Stimulated activated CD4-positive, alpha-beta T cell treated with anti-CD3 and anti-CD28 coated beads, Interleukin-12 subunit alpha, Interleukin-12 subunit beta, amount 100 ng/mL, for 48 hours (primary cell): ENCODE data around the gene VHLL.
"Not testable (repeated sequence)": the region's sequence is repeated elsewhere in the genome, so short reads cannot be mapped to it uniquely, and the experiment has no call there.

ENCODE experiments used
- DNase-seq, 3 donors: peaks; one replicate each; pipeline ENCODE4 v3.0.0-alpha.2; 2020; ENCODE audit warnings: low read depth in 2 of 3, low spot score in 1 of 3

Gene VHLL

DNA sequence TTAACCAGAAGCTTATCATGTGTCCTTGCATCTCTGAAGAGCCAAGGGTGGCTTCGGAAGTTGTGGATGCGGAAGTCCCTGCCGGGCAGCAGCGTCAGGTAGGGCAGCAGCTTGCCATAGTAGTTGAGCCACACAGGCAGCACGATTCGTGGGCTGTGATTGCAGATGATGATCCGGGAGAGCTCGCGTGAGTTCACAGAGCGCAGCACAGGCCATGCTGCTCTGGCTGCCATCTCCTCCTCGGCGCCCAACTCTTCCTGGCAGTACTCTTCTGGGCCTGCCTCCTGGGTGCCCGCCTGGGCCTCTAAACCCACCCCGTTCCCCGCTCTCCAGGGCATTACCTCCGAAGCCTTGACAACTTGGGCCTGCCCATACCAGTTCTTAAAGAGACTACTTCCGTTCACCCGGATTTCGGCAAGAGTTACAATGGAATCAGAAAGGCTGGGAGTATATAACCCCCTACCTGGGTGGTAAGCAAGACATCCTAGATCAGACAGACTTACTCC, at the start of gene VHLL:
Gene VHLL (minus strand): TSS at position 456 of the 506 bp plus-strand sequence. CDS start 118 bp downstream, at position 338.
- DNase-seq = no peak

GRCh38 chr1:156347331-156347730, 48.2 kb upstream of the VHLL start:
- DNase-seq = no peak

DNA sequence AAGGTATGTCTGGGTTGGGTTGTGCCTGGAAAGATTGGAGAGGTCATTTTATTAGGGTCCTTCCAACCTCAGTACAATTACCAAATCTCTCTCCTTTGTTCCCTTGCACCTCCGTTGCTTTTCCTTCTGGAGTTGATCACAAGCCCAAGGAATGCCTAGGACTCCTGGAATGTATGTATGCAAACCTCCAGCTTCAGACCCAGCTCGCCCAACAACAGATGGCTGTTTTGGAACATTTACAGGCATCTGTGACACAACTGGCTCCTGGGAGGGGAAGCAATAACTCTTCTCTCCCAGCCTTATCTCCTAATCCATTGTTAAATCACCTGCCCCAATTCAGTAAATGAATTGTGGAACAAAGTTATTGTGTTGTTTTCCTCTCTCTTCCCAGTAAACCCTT, 47.5 kb upstream of the VHLL start:
- DNase-seq = no peak

GRCh38 chr1:156346035-156346434, 46.9 kb upstream of the VHLL start:
- not testable (repeated sequence) for DNase-seq

DNA sequence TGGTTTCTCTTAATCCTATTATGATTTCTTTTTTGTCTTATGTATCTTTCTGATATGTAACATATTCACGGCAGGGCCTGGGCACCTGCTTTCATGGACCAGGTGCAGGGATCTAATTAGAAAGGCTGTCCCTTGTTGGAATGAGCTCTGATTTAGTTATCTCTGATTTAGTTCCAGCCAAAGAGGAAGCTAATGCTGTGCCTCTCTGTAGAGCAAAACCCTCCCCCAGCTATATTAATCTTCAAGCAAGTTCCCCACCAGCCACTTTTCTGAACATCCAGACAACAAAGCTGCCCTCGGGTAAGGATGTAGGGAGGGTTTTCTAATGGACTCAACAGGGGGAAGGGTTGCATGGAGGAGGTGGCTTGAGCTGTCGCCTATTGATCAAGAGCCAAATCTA, 45.3 kb upstream of the VHLL start:
- no peak for DNase-seq

DNA sequence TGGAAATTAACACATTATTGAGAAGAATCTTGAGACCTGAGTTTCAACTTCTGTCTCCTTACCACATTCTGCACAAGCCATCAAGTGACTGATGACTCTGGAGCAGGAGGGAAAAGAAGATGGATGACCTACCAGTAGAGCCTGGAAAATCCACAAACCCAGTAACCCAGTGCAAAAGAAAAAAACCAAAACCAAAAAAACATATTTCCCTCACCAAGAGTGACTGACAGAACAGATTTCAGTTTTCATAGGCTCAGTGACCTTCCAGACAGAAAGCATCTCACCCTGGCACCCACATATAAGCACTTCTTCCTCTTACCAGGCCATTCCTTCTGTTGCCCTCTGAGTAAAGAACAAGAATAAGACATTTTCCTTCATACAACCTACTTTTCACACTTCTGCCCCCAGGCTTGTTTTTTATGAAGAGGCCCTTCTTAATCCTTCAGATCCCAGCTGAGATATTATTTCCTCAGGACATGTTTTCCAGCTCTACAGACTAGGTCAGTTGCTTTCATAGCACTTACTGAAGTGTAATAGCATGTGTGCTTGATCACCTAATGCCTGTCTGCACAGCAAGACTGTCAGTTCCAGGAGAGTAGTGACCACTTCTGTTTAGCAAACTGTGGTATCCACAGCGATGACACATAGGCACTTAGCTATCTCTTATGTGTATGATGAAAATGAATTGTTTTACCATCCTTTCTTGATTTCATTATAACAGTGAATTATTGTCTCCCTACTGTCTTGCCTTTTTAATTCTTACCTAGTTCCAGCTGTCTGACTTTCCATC, 43.3 kb upstream of the VHLL start:
- DNase-seq = no peak

GRCh38 chr1:156338180-156338976, 39.3 kb upstream of the VHLL start, which contains the start of the genes CCT3 and TSACC:
TSS of gene CCT3 (minus strand) at chr1:156338292. CDS start at chr1:156338184, 108 bp downstream.
TSS of gene TSACC (plus strand) at chr1:156338526. CDS start at chr1:156339758, 1,232 bp downstream.
- DNase-seq = peak; percentile 98 to 100 (median 99)

GRCh38 chr1:156337888-156338179, 38.7 kb upstream of the VHLL start:
- no peak for DNase-seq

DNA sequence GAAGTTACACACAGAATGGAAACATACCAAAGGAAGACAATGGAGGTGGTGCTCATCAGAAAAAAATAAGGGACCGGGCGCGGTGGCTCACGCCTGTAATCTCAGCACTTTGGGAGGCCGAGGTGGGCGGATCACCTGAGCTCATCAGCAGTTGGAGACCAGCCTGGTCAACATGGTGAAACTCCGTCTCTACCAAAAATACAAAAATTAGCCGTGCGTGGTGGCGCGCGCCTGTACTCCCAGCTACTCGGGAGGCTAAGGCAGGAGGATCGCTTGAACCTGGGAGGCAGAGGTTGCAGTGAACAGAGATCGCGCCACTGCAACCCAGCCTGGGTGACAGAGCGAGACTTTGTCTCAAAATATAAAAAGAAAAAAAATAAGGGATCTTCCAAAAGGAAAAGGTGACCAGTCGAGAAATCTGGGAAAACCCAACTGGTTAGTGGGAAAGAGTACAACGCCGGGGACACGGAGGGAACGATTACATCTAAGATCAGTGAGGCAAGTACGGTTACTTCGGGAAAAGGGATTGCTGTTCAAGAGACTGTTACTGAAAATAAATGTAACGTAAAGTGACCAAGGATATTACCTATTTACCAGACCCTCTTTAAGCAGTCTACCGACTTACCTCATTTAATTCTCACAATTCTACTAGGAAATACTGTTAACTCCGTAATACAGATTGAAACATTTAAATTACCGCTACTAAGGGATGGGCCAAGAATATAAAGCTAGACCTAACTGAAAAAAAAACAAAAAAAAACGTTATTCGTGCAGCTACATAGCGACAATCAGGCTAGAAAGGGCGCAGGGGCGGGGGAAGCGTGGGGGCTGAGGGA, 38.2 kb upstream of the VHLL start:
- DNase-seq = no peak

DNA sequence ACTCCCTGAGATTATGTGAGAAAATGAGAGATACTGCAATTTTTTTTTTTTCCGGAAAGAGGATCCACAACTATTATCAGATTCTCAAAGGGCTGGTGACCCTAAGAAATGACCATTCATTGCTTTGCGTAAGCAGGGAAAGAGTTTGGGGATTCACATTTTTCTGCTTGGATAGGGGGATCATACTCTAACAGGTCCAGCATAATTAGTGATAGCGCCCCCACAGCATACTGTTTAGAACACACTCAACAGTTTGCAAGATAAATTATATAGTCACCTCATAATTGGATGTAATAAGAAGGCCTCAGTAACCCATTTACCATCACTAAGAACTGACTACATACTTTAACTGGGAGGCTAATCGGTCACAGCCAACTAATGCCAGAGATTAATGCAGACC, 37.1 kb upstream of the VHLL start:
- no peak for DNase-seq

DNA sequence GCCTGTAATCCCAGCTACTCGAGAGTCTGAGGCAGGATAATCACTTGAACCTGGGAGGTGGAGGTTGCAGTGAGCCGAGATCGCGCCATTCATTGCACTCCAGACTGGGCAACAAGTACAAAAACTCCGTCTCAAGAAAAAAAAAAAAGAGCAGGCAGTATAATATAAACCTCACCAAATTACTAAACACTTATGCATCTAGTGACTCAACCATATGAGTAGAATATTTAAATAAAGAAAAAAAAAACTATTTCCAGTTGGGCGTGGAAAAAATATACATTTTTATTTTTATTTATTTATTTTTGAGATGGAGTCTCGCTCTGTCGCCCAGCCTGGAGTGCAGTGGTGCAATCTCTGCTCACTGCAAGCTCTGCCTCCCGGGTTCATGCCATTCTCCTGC, 24.1 kb upstream of the VHLL start:
- DNase-seq = not testable (repeated sequence)

- DNase-seq = no peak
Observed at GRCh38 chr1:156320560-156320959, 21.5 kb upstream of the VHLL start.

- peak in 1 of 3 donors; percentile 28 for DNase-seq
Observed at GRCh38 chr1:156319664-156320063, 20.6 kb upstream of the VHLL start.

GRCh38 chr1:156316909-156317308, 17.8 kb upstream of the VHLL start:
- no peak for DNase-seq

- DNase-seq = no peak
Observed at GRCh38 chr1:156310962-156311361, 11.9 kb upstream of the VHLL start.

- no peak for DNase-seq
Observed at GRCh38 chr1:156308078-156308477, 9.0 kb upstream of the VHLL start.

DNA sequence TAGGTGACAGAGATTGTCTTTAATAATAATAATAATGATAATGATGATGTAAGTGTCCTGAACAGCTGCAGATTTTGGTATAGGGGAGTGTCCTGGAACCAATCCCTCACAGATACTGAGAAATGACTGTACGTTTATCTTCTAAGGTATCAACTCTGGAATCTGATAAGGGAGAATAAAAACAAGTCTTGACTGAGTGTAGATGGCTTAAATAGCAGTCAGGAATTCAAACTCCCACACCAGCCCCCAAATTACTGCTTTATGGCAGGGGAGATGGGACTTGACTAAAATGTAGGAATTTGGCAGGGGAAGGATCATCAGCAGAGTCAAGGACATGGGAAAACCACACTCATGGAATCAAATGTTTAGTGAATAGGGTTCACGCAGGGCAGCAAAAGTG, 6.1 kb upstream of the VHLL start:
- DNase-seq = no peak

GRCh38 chr1:156303241-156303640, 4.1 kb upstream of the VHLL start:
- DNase-seq = no peak

- DNase-seq = peak; percentile 21 to 47 (median 43)
Observed at GRCh38 chr1:156295391-156295947, 3.6 kb downstream of the VHLL start, which contains the start of gene GLMP. TSS of gene GLMP (minus strand) at chr1:156295679. CDS start at chr1:156295645, 34 bp downstream.

DNA sequence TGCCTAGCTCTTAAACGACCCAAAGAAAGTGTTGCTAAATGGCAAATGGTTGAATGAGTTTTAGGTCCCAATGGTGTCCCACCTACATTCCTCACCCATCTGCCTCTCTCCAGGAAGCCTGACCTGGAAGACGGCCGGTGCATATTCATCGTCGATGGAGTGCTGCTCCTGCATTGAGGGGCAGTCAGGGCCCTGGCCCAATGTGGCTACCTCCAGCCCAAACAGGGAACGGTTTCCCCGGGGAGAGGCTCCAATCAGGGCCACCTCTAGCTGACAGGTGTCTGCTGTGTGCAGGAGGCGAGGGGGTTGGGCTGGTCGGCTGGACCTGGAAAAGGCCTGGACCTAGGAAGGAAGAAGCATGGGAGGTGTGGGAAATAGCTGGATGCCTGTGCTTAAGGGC, 5.2 kb downstream of the VHLL start:
- no peak for DNase-seq

- DNase-seq = no peak
Observed at GRCh38 chr1:156293098-156293434, 6.0 kb downstream of the VHLL start.
